HepG2 (cell line): Measurements from ENCODE around the gene IDH3A. TPM values are rescaled to one million over a fixed set of nuclear protein-coding genes. Genes with fewer than 3 reads are reported as not detected.

ENCODE experiments used
- CAMTA2 ChIP-seq: sonication (generic); formaldehyde crosslinking; IDR thresholded peaks from 2 replicates; pipeline ENCODE4 v1.4.0; 2020; ENCODE audit warnings: mild to moderate bottlenecking, missing genetic modification reagents, borderline replicate concordance
- CHD4 ChIP-seq: fragments of 200-600 bp; sonication (generic); IDR thresholded peaks from 2 replicates; pipeline ENCODE4 v1.7.0; 2017; ENCODE audit warnings: mild to moderate bottlenecking, low read length, borderline replicate concordance
- DDIT3 ChIP-seq: sonication (generic); formaldehyde crosslinking; IDR thresholded peaks from 2 replicates; pipeline ENCODE4 v1.4.0; 2020; ENCODE audit warnings: mild to moderate bottlenecking, missing genetic modification reagents
- FOSL2 ChIP-seq: sonication (generic); formaldehyde crosslinking; IDR thresholded peaks from 2 replicates; pipeline ENCODE4 v1.4.0; 2020; ENCODE audit warnings: missing genetic modification reagents
- ISX ChIP-seq: sonication (generic); formaldehyde crosslinking; conservative IDR thresholded peaks from 2 replicates; pipeline ENCODE4 v1.5.0; 2020; ENCODE audit warnings: missing genetic modification reagents
- MBD4 ChIP-seq: IDR thresholded peaks from 2 replicates; pipeline ENCODE4 v1.6.1; 2012; ENCODE audit warnings: low read length, inconsistent platforms, borderline replicate concordance
- PAX8 ChIP-seq: sonication (generic); formaldehyde crosslinking; IDR thresholded peaks from 2 replicates; pipeline ENCODE4 v1.8.0; 2022; ENCODE audit warnings: mild to moderate bottlenecking, missing genetic modification reagents, borderline replicate concordance
- PCBP2 ChIP-seq: fragments of 200-400 bp; formaldehyde crosslinking; optimal IDR thresholded peaks from 2 replicates; pipeline ENCODE3; 2018; ENCODE audit warnings: low read length, low read depth; ENCODE audit not compliant: poor library complexity, severe bottlenecking
- POGK ChIP-seq: sonication (generic); formaldehyde crosslinking; conservative IDR thresholded peaks from 2 replicates; pipeline ENCODE4 v1.8.0; 2022; ENCODE audit warnings: mild to moderate bottlenecking, moderate library complexity, missing genetic modification reagents
- REL ChIP-seq: sonication (generic); formaldehyde crosslinking; conservative IDR thresholded peaks from 2 replicates; pipeline ENCODE4 v1.8.0; 2022; ENCODE audit warnings: mild to moderate bottlenecking, missing genetic modification reagents, moderate library complexity
- RERE ChIP-seq: IDR thresholded peaks from 2 replicates; pipeline ENCODE4 v1.6.1; 2016; ENCODE audit warnings: low read depth, missing genetic modification reagents, missing compliant biosample characterization
- RNF2 ChIP-seq: fragments of 450-650 bp; conservative IDR thresholded peaks from 2 replicates; pipeline ENCODE4 v1.6.1; 2016; ENCODE audit warnings: low read depth
- SP4 ChIP-seq: sonication (generic); formaldehyde crosslinking; IDR thresholded peaks from 2 replicates; pipeline ENCODE4 v1.8.1; 2023; ENCODE audit warnings: mild to moderate bottlenecking, missing genetic modification reagents
- TRIM22 ChIP-seq: fragments of 450-650 bp; IDR thresholded peaks from 2 replicates; pipeline ENCODE4 v1.6.1; 2017
- TRIM24 ChIP-seq: sonication (generic); formaldehyde crosslinking; IDR thresholded peaks from 2 replicates; pipeline ENCODE4 v1.8.0; 2022; ENCODE audit warnings: mild to moderate bottlenecking, missing genetic modification reagents
- WIZ ChIP-seq: sonication (generic); formaldehyde crosslinking; IDR thresholded peaks from 2 replicates; pipeline ENCODE4 v1.5.1; 2020; ENCODE audit warnings: mild to moderate bottlenecking, missing genetic modification reagents
- ZFY ChIP-seq: sonication (generic); formaldehyde crosslinking; IDR thresholded peaks from 2 replicates; pipeline ENCODE4 v1.4.0; 2020; ENCODE audit warnings: missing genetic modification reagents
- ZNF343 ChIP-seq: sonication (generic); formaldehyde crosslinking; IDR thresholded peaks from 2 replicates; pipeline ENCODE4 v1.4.0; 2020; ENCODE audit warnings: mild to moderate bottlenecking, missing genetic modification reagents
- ZNF354B ChIP-seq: sonication (generic); formaldehyde crosslinking; IDR thresholded peaks from 2 replicates; pipeline ENCODE4 v1.8.0; 2022; ENCODE audit warnings: mild to moderate bottlenecking, missing genetic modification reagents
- ZNF549 ChIP-seq: sonication (generic); formaldehyde crosslinking; IDR thresholded peaks from 2 replicates; pipeline ENCODE4 v1.5.0; 2020; ENCODE audit warnings: missing genetic modification reagents
- ZNF572 ChIP-seq: sonication (generic); formaldehyde crosslinking; IDR thresholded peaks from 2 replicates; pipeline ENCODE4 v1.5.1; 2020; ENCODE audit warnings: mild to moderate bottlenecking, missing genetic modification reagents
- ZNF773 ChIP-seq: sonication (generic); formaldehyde crosslinking; IDR thresholded peaks from 2 replicates; pipeline ENCODE4 v1.4.0; 2020; ENCODE audit warnings: missing genetic modification reagents, borderline replicate concordance
- polyA plus RNA-seq, 8 experiments: library from polyadenylated mRNA; depleted of rRNA in 3 of 8; stranded (reverse) in 7 of 8; unstranded in 1 of 8; fragments of >200 nt; fragmentation: Illumina TruSeq in 4 of 8; extraction: Trizol in 4 of 8; gene quantifications; 2 replicates each; pipeline versions ENCODE4 v1.2.1 to v1.2.3, GENCODE V29; 2011 to 2016; ENCODE audit warnings: low read depth in 4 of 8, missing spikeins in 1 of 8, mixed read lengths in 1 of 8; ENCODE audit not compliant: insufficient read depth in 1 of 8
- total RNA-seq, 5 experiments: library from RNA; depleted of rRNA; stranded (reverse); fragments of >200 nt; fragmentation: Illumina TruSeq; extraction: Trizol; gene quantifications; 2 replicates each; pipeline ENCODE4 v1.2.3, GENCODE V29; 2016; ENCODE audit warnings: low read depth in 1 of 5

The IDH3A gene
- total and polyA plus RNA-seq, 2 of the 13 experiments (the other 11 are each of a cell fraction or from before 2014, with no cell fraction given): 40.7 to 50.7 TPM

DNA sequence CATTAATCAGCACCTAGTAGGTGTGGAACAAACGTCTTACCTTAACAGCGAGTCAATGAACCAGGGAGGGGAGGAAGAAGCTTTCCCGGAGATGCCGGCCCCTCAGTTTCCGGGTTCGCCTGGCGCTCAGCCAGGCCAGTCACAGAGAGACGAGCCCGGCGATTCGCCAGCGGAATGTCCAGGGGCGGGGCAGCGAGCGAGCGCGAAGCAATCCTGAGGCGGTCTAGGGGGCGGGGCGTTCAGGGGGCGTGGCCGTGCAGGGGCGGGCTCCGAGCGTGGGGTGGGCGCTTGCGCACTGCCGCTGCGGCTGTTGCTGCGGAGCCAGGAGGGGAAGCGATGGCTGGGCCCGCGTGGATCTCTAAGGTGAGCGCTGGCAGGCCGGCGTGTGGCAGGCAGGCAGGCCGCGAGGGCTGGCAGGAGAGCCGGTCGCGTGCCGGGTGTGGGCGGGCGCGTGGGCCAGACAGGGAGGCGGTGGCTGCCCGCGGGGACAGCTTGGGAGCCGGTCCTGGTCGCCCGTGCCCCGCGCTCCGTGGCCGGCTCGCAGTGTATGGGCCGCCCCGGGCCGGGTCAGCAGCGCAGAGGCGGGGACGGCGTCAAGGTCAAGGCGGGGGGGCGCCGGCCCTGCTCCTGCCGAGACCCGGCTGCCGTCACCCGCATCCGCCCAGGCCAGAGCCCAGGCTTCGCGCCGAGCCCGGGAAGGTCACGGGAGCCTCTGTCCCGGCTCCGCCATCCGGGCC, at the start of gene IDH3A (continued):
- TF ChIP-seq CHD4 (no peak), RERE (CRISPR knock-in tag) (no peak), POGK (CRISPR knock-in tag) (peak; percentile 65; the same call in 1 of the 2 replicates), DDIT3 (CRISPR knock-in tag) (no peak), RNF2 (no peak; the same call in 1 of the 2 replicates), MBD4 (no peak), PCBP2 (no peak), ZFY (CRISPR knock-in tag) (peak; percentile 94), CAMTA2 (CRISPR knock-in tag) (no peak), TRIM24 (CRISPR knock-in tag) (no peak), ZNF572 (CRISPR knock-in tag) (no peak), SP4 (CRISPR knock-in tag) (peak; percentile 74; the same call in 1 of the 2 replicates), ZNF343 (no peak), ISX (CRISPR knock-in tag) (no peak), ZNF354B (no peak), TRIM22 (no peak), PAX8 (CRISPR knock-in tag) (peak; percentile 69), ZNF773 (no peak), REL (CRISPR knock-in tag) (no peak), WIZ (CRISPR knock-in tag) (no peak), FOSL2 (CRISPR knock-in tag) (peak; percentile 21; the same call in 1 of the 2 replicates), ZNF549 (CRISPR knock-in tag) (no peak)
